Neuronal stem cell (in vitro differentiated cells): ENCODE results near the gene SIK3.
"Not testable (repeated sequence)": the region's sequence is repeated elsewhere in the genome, so short reads cannot be mapped to it uniquely, and the experiment has no call there.

ENCODE experiments used
- DNase-seq: peaks from one replicate; pipeline ENCODE4 v3.0.0-alpha.2; 2013; ENCODE audit warnings: low spot score
- H2AFZ ChIP-seq: one replicate; pipeline ENCODE4 v1.6.1; 2013; ENCODE audit warnings: mild to moderate bottlenecking, low read length, inconsistent platforms
- H2AK5ac ChIP-seq: 2 replicates; pipeline ENCODE4 v1.6.1; 2013; ENCODE audit warnings: low read depth, mild to moderate bottlenecking, inconsistent platforms, low read length, moderate library complexity, mixed read lengths
- H2BK120ac ChIP-seq: 2 replicates; pipeline ENCODE4 v1.6.1; 2013; ENCODE audit warnings: low read depth, mild to moderate bottlenecking, inconsistent platforms, low read length, moderate library complexity, mixed read lengths
- H2BK12ac ChIP-seq: one replicate; pipeline ENCODE4 v1.6.1; 2013; ENCODE audit warnings: low read length, inconsistent platforms
- H2BK15ac ChIP-seq: 2 replicates; pipeline ENCODE4 v1.6.1; 2013; ENCODE audit warnings: mild to moderate bottlenecking, low read length, inconsistent platforms, mixed read lengths
- H2BK5ac ChIP-seq: one replicate; pipeline ENCODE4 v1.6.1; 2013; ENCODE audit warnings: inconsistent platforms, mild to moderate bottlenecking, low read length, moderate library complexity
- H3K14ac ChIP-seq: one replicate; pipeline ENCODE4 v1.6.1; 2013; ENCODE audit warnings: low read length, inconsistent platforms
- H3K18ac ChIP-seq: 2 replicates; pipeline ENCODE4 v1.6.1; 2013; ENCODE audit warnings: low read length, inconsistent platforms
- H3K23ac ChIP-seq: 2 replicates; pipeline ENCODE4 v1.6.1; 2013; ENCODE audit warnings: low read depth, mild to moderate bottlenecking, mixed read lengths, low read length, inconsistent platforms; ENCODE audit not compliant: poor library complexity
- H3K27ac ChIP-seq: replicated peaks from 3 replicates; pipeline ENCODE4 v1.5.1; 2013; ENCODE audit warnings: low read length, inconsistent platforms
- H3K27me3 ChIP-seq, 3 experiments: 2 replicates each; pipeline ENCODE4 v1.6.1; 2013; ENCODE audit warnings: low read length in 3 of 3, mild to moderate bottlenecking in 2 of 3, inconsistent platforms in 1 of 3, low read depth in 1 of 3, mixed read lengths in 1 of 3, moderate library complexity in 1 of 3; ENCODE audit not compliant: control insufficient read depth in 3 of 3, insufficient read depth in 3 of 3
- H3K36me3 ChIP-seq, 2 donors: replicated peaks in 1 of 2; 2 replicates each; pipeline ENCODE4 v1.6.1; 2013; ENCODE audit warnings: low read length in 2 of 2; ENCODE audit not compliant: control insufficient read depth in 2 of 2, insufficient read depth in 2 of 2
- H3K4ac ChIP-seq: 2 replicates; pipeline ENCODE4 v1.6.1; 2013; ENCODE audit warnings: inconsistent platforms, mild to moderate bottlenecking, low read length, moderate library complexity
- H3K4me1 ChIP-seq, 2 donors: 1 replicate in 1 of 2; 2 replicates in 1 of 2; pipeline ENCODE4 v1.6.1; 2013; ENCODE audit warnings: low read length in 2 of 2, low read depth in 1 of 2; ENCODE audit not compliant: control insufficient read depth in 2 of 2, insufficient read depth in 1 of 2
- H3K4me2 ChIP-seq: one replicate; pipeline ENCODE4 v1.6.1; 2013; ENCODE audit warnings: mild to moderate bottlenecking, low read length, inconsistent platforms; ENCODE audit not compliant: insufficient read depth, poor library complexity, severe bottlenecking
- H3K4me3 ChIP-seq, 2 donors: 2 replicates each; pipeline ENCODE4 v1.5.1; 2013; ENCODE audit warnings: low read length in 2 of 2, mild to moderate bottlenecking in 2 of 2, inconsistent platforms in 1 of 2, moderate library complexity in 1 of 2
- H3K79me1 ChIP-seq: one replicate; pipeline ENCODE4 v1.6.1; 2013; ENCODE audit warnings: low read depth, mild to moderate bottlenecking, inconsistent platforms, low read length, moderate library complexity
- H3K9ac ChIP-seq: one replicate; pipeline ENCODE4 v1.6.1; 2013; ENCODE audit warnings: mild to moderate bottlenecking, low read depth, low read length, inconsistent platforms; ENCODE audit not compliant: poor library complexity
- H3K9me3 ChIP-seq, 2 donors: replicated peaks in 1 of 2; 2 replicates each; pipeline versions ENCODE3 to v1.6.1; 2013; ENCODE audit warnings: low read length in 2 of 2, mild to moderate bottlenecking in 2 of 2, inconsistent platforms in 1 of 2, low read depth in 1 of 2, mixed read lengths in 1 of 2, moderate library complexity in 1 of 2; ENCODE audit not compliant: control insufficient read depth in 2 of 2, insufficient read depth in 1 of 2
- H4K8ac ChIP-seq: one replicate; pipeline ENCODE4 v1.6.1; 2013; ENCODE audit warnings: low read depth, mild to moderate bottlenecking, inconsistent platforms, low read length, moderate library complexity
- H4K91ac ChIP-seq: one replicate; pipeline ENCODE4 v1.6.1; 2013; ENCODE audit warnings: low read length, low read depth, mild to moderate bottlenecking, inconsistent platforms; ENCODE audit not compliant: poor library complexity
- WGBS, 2 donors: extraction: QIAGEN DNeasy Blood & Tissue Kit; methylation state at CpG; one replicate each; pipeline ENCODE4 v1.1.7; 2013; ENCODE audit warnings: missing lambda C conversion rate in 2 of 2, mixed read lengths in 1 of 2; ENCODE audit not compliant: insufficient read length in 2 of 2, insufficient replicate concordance in 1 of 2; ENCODE audit errors: extremely low coverage in 2 of 2; 5-methylcytosine and 5-hydroxymethylcytosine counted together

SIK3 gene

DNA sequence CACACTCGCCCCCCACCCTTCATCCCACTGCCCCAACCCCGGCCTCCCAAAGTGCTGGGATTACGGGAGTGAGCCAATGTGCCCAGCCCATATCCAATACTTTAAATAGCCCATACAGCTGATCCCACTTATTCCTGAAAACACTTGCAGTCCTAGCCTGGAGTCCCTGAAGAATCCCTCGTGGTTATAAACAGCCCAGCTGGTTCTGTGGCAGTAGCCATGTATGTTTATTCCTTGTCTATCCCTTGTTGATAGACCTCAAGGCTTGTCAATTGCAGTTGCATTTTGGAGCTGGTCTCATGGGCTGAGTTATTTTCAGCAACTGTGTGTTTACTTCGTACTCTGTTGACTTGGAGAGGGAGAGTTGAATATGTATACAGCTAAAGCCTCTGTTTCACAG is 24.3 kb upstream of the SIK3 start:
- Histone ChIP-seq H4K8ac (no peak overlapping the region), H2AK5ac (no peak overlapping the region), H3K27ac (no peak overlapping the region), H3K14ac (no peak overlapping the region), H3K79me1 (no peaks in the 10 kb centered on the region), H2BK5ac (no peak overlapping the region), H3K36me3 (no peaks in the 10 kb centered on the region), H3K27me3 (peaks cover 0 to 21% (median 0%) of the 10 kb centered on the region in 3 experiments), H3K18ac (no peak overlapping the region), H3K23ac (no peak overlapping the region), H3K4ac (no peak overlapping the region), H3K9me3 (no peaks in the 10 kb centered on the region), H2BK12ac (no peak overlapping the region), H3K9ac (no peak overlapping the region), H3K4me1 (no peaks in the 10 kb centered on the region), H2BK15ac (no peak overlapping the region), H4K91ac (no peak overlapping the region), H3K4me2 (no peak overlapping the region), H2BK120ac (no peak overlapping the region), H2AFZ (no peak overlapping the region), H3K4me3 (no peak overlapping the region)
- DNase-seq: no peak
- WGBS, 2 donors: no CpG with 5 or more reads among the region's 5 CpGs

DNA sequence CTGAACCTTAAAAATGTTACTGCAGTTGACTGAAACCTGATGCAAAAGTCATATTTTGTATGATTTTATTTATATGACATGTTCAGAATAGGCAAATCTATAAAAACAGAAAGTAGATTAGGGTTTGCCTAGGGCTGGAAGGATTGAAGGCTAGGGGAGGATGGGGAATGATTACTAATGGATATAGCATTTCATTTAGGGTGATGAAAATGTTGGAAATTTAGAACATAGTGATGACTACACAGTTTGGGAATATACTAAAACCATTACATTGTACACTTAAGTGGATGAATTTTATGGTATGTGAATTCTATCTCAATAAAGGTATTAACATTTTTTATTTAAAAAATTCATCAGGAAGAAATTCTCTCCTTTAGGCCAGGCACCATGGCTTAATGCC is 22.9 kb upstream of the SIK3 start:
- H2BK120ac ChIP-seq: no peak overlapping the region
- H3K14ac ChIP-seq: no peak overlapping the region
- no peaks in the 10 kb centered on the region for H3K79me1 ChIP-seq
- H3K9ac ChIP-seq: no peak overlapping the region
- H3K18ac ChIP-seq: no peak overlapping the region
- no peak overlapping the region for H3K4ac ChIP-seq
- no peak overlapping the region for H3K4me2 ChIP-seq
- H3K4me3 ChIP-seq: no peak overlapping the region
- H3K9me3 ChIP-seq: no peaks in the 10 kb centered on the region
- H2AK5ac ChIP-seq: no peak overlapping the region
- no peak overlapping the region for H2BK5ac ChIP-seq
- no peak overlapping the region for H3K27ac ChIP-seq
- no peak overlapping the region for H2BK15ac ChIP-seq
- no peaks in the 10 kb centered on the region for H3K4me1 ChIP-seq
- H2AFZ ChIP-seq: no peak overlapping the region
- H3K23ac ChIP-seq: no peak overlapping the region
- H3K36me3 ChIP-seq: no peaks in the 10 kb centered on the region
- H2BK12ac ChIP-seq: no peak overlapping the region
- H3K27me3 ChIP-seq: peaks cover 0 to 9% (median 0%) of the 10 kb centered on the region in 3 experiments
- H4K91ac ChIP-seq: no peak overlapping the region
- no peak for DNase-seq
- H4K8ac ChIP-seq: no peak overlapping the region

DNA sequence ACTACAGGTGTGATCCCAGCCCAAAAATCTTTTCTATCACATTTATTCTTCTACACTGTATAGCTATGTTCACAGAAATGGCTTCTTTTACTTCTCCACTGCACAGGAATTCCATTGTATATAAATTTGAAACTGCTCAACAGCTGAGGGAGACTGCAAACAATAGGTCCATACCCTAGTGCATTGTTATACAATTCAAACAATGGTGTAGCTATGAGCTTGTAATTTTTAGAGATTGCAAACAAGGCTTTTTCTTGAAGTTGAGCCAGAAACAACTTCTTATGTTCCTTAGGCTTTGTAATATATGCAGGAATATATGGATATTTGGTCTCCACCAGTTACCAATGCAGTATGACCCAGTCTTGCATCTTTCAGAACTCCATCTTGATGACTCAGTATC is 19.5 kb upstream of the SIK3 start:
- Histone ChIP-seq H2BK120ac (no peak overlapping the region), H3K36me3 (no peaks in the 10 kb centered on the region), H2BK15ac (no peak overlapping the region), H2AFZ (no peak overlapping the region), H2BK5ac (no peak overlapping the region), H3K9ac (no peak overlapping the region), H2AK5ac (no peak overlapping the region), H3K9me3 (no peaks in the 10 kb centered on the region), H3K18ac (no peak overlapping the region), H2BK12ac (no peak overlapping the region), H3K79me1 (no peaks in the 10 kb centered on the region), H3K27me3 (no peaks in the 10 kb centered on the region), H3K27ac (no peak overlapping the region), H3K4ac (no peak overlapping the region), H3K4me1 (no peaks in the 10 kb centered on the region), H3K14ac (no peak overlapping the region), H3K23ac (no peak overlapping the region), H3K4me3 (no peak overlapping the region), H4K8ac (no peak overlapping the region), H3K4me2 (no peak overlapping the region), H4K91ac (no peak overlapping the region)
- no peak for DNase-seq

DNA sequence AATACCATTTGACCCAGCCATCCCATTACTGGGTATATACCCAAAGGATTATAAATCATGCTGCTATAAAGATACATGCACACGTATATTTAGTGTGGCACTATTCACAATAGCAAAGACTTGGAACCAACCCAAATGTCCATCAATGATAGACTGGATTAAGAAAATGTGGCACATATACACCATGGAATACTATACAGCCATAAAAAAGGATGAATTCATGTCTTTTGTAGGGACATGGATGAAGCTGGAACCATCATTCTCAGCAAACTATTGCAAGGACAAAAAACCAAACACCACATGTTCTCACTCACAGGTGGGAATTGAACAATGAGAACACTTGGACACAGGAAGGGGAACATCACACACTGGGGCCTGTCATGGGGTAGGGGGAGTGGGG is 14.7 kb upstream of the SIK3 start:
- no CpG with 5 or more reads among the region's 1 CpG for WGBS, 2 donors
- not testable (repeated sequence) for H3K79me1 ChIP-seq, H3K27me3 ChIP-seq, H3K4me2 ChIP-seq, H2BK120ac ChIP-seq, H2BK5ac ChIP-seq, H2AK5ac ChIP-seq, H2BK15ac ChIP-seq, H3K18ac ChIP-seq, H4K91ac ChIP-seq, H3K23ac ChIP-seq, DNase-seq, H2AFZ ChIP-seq, H3K4ac ChIP-seq, H3K9me3 ChIP-seq, H4K8ac ChIP-seq, H3K14ac ChIP-seq, H3K36me3 ChIP-seq, H3K4me3 ChIP-seq, H3K9ac ChIP-seq, H2BK12ac ChIP-seq, H3K27ac ChIP-seq, H3K4me1 ChIP-seq
